ENCODE measurements around the gene TXNDC11. TPM values are rescaled to one million over a fixed set of nuclear protein-coding genes. Genes with fewer than 3 reads are reported as not detected.

TXNDC11 gene
- total and polyA plus RNA-seq, 9 of the 15 experiments (the other 6 are each of a cell fraction or from before 2014, with no cell fraction given) = 0.66 to 32.6 (median 26.2) TPM

GRCh38 chr16:11662582-11662981, 80.1 kb downstream of the TXNDC11 start:
- POLR2A ChIA-PET = no interaction called here
- CTCF ChIA-PET (ENCODE audit: low intra/inter-chr PET ratio) = no interaction called here
- 9% methylated on average over 5 of the region's 5 CpGs for WGBS (ENCODE audit: insufficient coverage, low coverage, missing lambda C conversion rate)
- no peak for DNase-seq (ENCODE audit: extremely low read depth in 1 of 4, low spot score in 3 of 4)
- Histone ChIP-seq H3K9ac (ENCODE audit: insufficient read depth in 1 of 2, low read depth in 2 of 2, low read length in 2 of 2) (no peak overlapping the region), H3K9me3 (replicated peaks; ENCODE audit: control insufficient read depth, insufficient read depth, low read depth, low read length) (no peaks in the 10 kb centered on the region), H3K4me1 (replicated peaks in 1 of 2; ENCODE audit: control insufficient read depth in 2 of 2, insufficient read depth in 2 of 2, low read length in 2 of 2) (peaks cover 0 to 11% of the 10 kb centered on the region in 2 experiments; a peak in 2 of 5 replicates), H3K36me3 (ENCODE audit: control insufficient read depth, insufficient read depth, low read length) (no peaks in the 10 kb centered on the region), H2AFZ (ENCODE audit: low read depth, low read length) (no peak overlapping the region), H3K79me2 (ENCODE audit: control insufficient read depth, insufficient read depth, low read length) (no peaks in the 10 kb centered on the region), H3K4me3 (no peak overlapping the region), H3K27ac (ENCODE audit: extremely low read depth, low read depth, low read length) (no peak overlapping the region), H3K9me1 (ENCODE audit: control insufficient read depth, insufficient read depth, low read length) (no peaks in the 10 kb centered on the region), H3K4me2 (ENCODE audit: insufficient read depth, low read length) (no peak overlapping the region), H3K27me3 (ENCODE audit: control insufficient read depth in 2 of 2, insufficient read depth in 2 of 2, low read length in 2 of 2) (peaks cover 18 to 61% of the 10 kb centered on the region in 2 experiments), H4K20me1 (replicated peaks; ENCODE audit: control insufficient read depth, insufficient read depth, low read length) (no peaks in the 10 kb centered on the region; the same call in 1 of the 2 replicates)
- intact Hi-C loops (cut with micrococcal nuclease) (no loop called here), in situ Hi-C loops (cut with MboI) (loop anchor here (25.0 kb wide), 1 partner anchor 700 kb away; no protein-coding TSS in a partner anchor)
- ATAC-seq = no peak
- TF ChIP-seq ZNF740 (CRISPR knock-in tag; IDR thresholded peaks at IDR 0.05) = peak; percentile 58; the same call in 1 of the 2 replicates
- no peak for TF ChIP-seq ZNF740 (tag; IDR thresholded peaks at IDR 0.05)
- no peak for TF ChIP-seq ZBTB43 (CRISPR knock-in tag; IDR thresholded peaks at IDR 0.05)
- TF ChIP-seq PRDM10 (IDR thresholded peaks at IDR 0.05; ENCODE audit: partially characterized antibody) = peak; percentile 25
- no peak for TF ChIP-seq COPS2 (conservative IDR thresholded peaks at IDR 0.05)
- no TSS peak for BruUV-seq (replicated peaks)
- FAIRE-seq = no peak
